HepG2 (cell line): Measurements from ENCODE around the gene KRTAP5-6. TPM values are rescaled to one million over a fixed set of nuclear protein-coding genes. Genes with fewer than 3 reads are reported as not detected.

Experiments used
- CEBPB ChIP-seq: IDR thresholded peaks from 2 replicates; pipeline ENCODE4 v1.6.1; 2011; ENCODE audit warnings: low read depth, low read length, improper control_type of control experiment, borderline replicate concordance
- MTF2 ChIP-seq: sonication (generic); formaldehyde crosslinking; IDR thresholded peaks from 2 replicates; pipeline ENCODE4 v1.5.0; 2020; ENCODE audit warnings: missing genetic modification reagents, borderline replicate concordance
- NAIF1 ChIP-seq: sonication (generic); formaldehyde crosslinking; IDR thresholded peaks from 2 replicates; pipeline ENCODE4 v1.5.0; 2020; ENCODE audit warnings: mild to moderate bottlenecking, missing genetic modification reagents, borderline replicate concordance
- NFKBIZ ChIP-seq: IDR thresholded peaks from 2 replicates; pipeline ENCODE4 v1.6.1; 2018; ENCODE audit warnings: missing genetic modification reagents, missing compliant biosample characterization
- POLR2AphosphoS2 ChIP-seq: IDR thresholded peaks from 2 replicates; pipeline ENCODE4 v1.6.1; 2011; ENCODE audit warnings: low read depth, low read length, improper control_type of control experiment
- RXRB ChIP-seq: IDR thresholded peaks from 2 replicates; pipeline ENCODE4 v1.6.1; 2016; ENCODE audit warnings: borderline replicate concordance, missing genetic modification reagents, missing compliant biosample characterization
- SRF ChIP-seq: IDR thresholded peaks from 2 replicates; pipeline ENCODE4 v1.6.1; 2011; ENCODE audit warnings: mild to moderate bottlenecking, low read depth, low read length, moderate library complexity
- TBX2 ChIP-seq: sonication (generic); formaldehyde crosslinking; IDR thresholded peaks from 2 replicates; pipeline ENCODE4 v1.5.0; 2020; ENCODE audit warnings: missing genetic modification reagents, mild to moderate bottlenecking, borderline replicate concordance
- XBP1 ChIP-seq: sonication (generic); formaldehyde crosslinking; IDR thresholded peaks from 2 replicates; pipeline ENCODE4 v1.5.0; 2020; ENCODE audit warnings: missing genetic modification reagents
- ZBTB42 ChIP-seq: sonication (generic); formaldehyde crosslinking; IDR thresholded peaks from 2 replicates; pipeline ENCODE4 v1.5.0; 2020; ENCODE audit warnings: mild to moderate bottlenecking, missing genetic modification reagents
- ZFP37 ChIP-seq: sonication (generic); formaldehyde crosslinking; IDR thresholded peaks from 2 replicates; pipeline ENCODE4 v1.4.0; 2020; ENCODE audit warnings: missing genetic modification reagents, borderline replicate concordance
- ZNF17 ChIP-seq: sonication (generic); formaldehyde crosslinking; IDR thresholded peaks from 2 replicates; pipeline ENCODE4 v1.5.0; 2020; ENCODE audit warnings: mild to moderate bottlenecking, missing genetic modification reagents
- ZNF230 ChIP-seq: sonication (generic); formaldehyde crosslinking; IDR thresholded peaks from 2 replicates; pipeline ENCODE4 v1.4.0; 2020; ENCODE audit warnings: mild to moderate bottlenecking, missing genetic modification reagents
- ZNF235 ChIP-seq: sonication (generic); formaldehyde crosslinking; IDR thresholded peaks from 2 replicates; pipeline ENCODE4 v1.8.1; 2023; ENCODE audit warnings: mild to moderate bottlenecking, missing genetic modification reagents, borderline replicate concordance
- ZNF282 ChIP-seq: fragments of 450-650 bp; IDR thresholded peaks from 2 replicates; pipeline ENCODE4 v1.6.1; 2018; ENCODE audit not compliant: partially characterized antibody
- ZNF577 ChIP-seq: sonication (generic); formaldehyde crosslinking; IDR thresholded peaks from 2 replicates; pipeline ENCODE4 v1.4.0; 2020; ENCODE audit warnings: mild to moderate bottlenecking, low read depth, missing genetic modification reagents, borderline replicate concordance
- ZNF850 ChIP-seq: sonication (generic); formaldehyde crosslinking; conservative IDR thresholded peaks from 2 replicates; pipeline ENCODE4 v1.9.0; 2021; ENCODE audit warnings: mild to moderate bottlenecking, missing genetic modification reagents
- ZSCAN21 ChIP-seq: sonication (generic); formaldehyde crosslinking; IDR thresholded peaks from 2 replicates; pipeline ENCODE4 v1.8.0; 2022; ENCODE audit warnings: mild to moderate bottlenecking, missing genetic modification reagents, moderate library complexity, borderline replicate concordance
- polyA plus RNA-seq, 8 experiments: library from polyadenylated mRNA; depleted of rRNA in 3 of 8; stranded (reverse) in 7 of 8; unstranded in 1 of 8; fragments of >200 nt; fragmentation: Illumina TruSeq in 4 of 8; extraction: Trizol in 4 of 8; gene quantifications; 2 replicates each; pipeline versions ENCODE4 v1.2.1 to v1.2.3, GENCODE V29; 2011 to 2016; ENCODE audit warnings: low read depth in 4 of 8, missing spikeins in 1 of 8, mixed read lengths in 1 of 8; ENCODE audit not compliant: insufficient read depth in 1 of 8
- total RNA-seq, 5 experiments: library from RNA; depleted of rRNA; stranded (reverse); fragments of >200 nt; fragmentation: Illumina TruSeq; extraction: Trizol; gene quantifications; 2 replicates each; pipeline ENCODE4 v1.2.3, GENCODE V29; 2016; ENCODE audit warnings: low read depth in 1 of 5
- TF ChIP-seq, protein P1 (sequence below): sonication (generic); formaldehyde crosslinking; IDR thresholded peaks from 2 replicates; pipeline ENCODE4 v1.4.0; 2020; ENCODE audit warnings: missing genetic modification reagents
- TF ChIP-seq, protein P2 (sequence below), 2 experiments: sonication (generic) in 1 of 2; formaldehyde crosslinking in 1 of 2; IDR thresholded peaks; 2 replicates each; pipeline versions ENCODE4 v1.4.0 to v1.6.1; 2016 to 2020; ENCODE audit warnings: borderline replicate concordance in 1 of 2, low read depth in 1 of 2, mild to moderate bottlenecking in 1 of 2, missing genetic modification reagents in 1 of 2
- TF ChIP-seq, protein P3 (sequence below): sonication (generic); formaldehyde crosslinking; IDR thresholded peaks from 2 replicates; pipeline ENCODE4 v1.4.0; 2020; ENCODE audit warnings: missing genetic modification reagents, borderline replicate concordance

Gene KRTAP5-6
- total and polyA plus RNA-seq, 2 of the 13 experiments (the other 11 are each of a cell fraction or from before 2014, with no cell fraction given) = not detected

DNA sequence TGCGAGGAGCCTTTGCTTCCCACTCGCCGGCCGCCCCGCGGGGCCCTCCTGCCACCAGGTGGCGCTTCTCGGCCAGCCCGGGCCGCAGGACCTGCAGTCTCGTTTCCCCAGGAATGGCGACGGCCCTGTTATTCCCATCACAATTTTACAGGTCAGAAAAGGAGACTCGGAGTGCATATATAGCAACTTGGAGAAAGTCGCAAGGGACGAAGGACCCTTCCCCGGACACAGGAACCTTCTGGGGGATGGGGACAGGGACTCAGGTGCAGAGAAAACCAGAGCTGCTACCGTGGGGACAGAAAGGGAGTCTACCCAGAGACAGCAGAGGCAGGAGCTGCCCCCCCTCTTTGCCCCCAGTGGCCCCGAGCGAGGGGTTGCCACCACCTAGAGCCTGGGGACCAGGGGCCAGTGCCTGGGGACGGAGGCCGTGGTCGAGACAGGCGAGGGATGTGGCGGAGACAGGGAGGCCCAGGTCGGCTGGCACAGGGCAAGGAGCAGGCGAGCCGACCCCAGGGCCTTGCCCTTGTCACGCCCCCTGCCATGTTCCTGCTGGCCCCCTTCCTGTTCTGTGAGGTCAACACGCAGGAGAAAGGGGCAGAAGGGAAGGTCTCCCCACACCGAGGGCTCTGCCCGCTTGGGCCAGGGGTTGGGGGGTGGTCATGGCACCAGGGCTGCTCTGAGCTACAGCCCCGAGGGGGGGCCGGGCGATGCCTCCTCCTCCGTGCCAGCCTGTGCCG is 3.5 kb upstream of the KRTAP5-6 start (continued):
- no peak for TF ChIP-seq POLR2AphosphoS2
- TF ChIP-seq, protein P1, sequence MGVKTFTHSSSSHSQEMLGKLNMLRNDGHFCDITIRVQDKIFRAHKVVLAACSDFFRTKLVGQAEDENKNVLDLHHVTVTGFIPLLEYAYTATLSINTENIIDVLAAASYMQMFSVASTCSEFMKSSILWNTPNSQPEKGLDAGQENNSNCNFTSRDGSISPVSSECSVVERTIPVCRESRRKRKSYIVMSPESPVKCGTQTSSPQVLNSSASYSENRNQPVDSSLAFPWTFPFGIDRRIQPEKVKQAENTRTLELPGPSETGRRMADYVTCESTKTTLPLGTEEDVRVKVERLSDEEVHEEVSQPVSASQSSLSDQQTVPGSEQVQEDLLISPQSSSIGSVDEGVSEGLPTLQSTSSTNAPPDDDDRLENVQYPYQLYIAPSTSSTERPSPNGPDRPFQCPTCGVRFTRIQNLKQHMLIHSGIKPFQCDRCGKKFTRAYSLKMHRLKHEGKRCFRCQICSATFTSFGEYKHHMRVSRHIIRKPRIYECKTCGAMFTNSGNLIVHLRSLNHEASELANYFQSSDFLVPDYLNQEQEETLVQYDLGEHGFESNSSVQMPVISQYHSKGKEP (CRISPR knock-in tag) = no peak
- no peak for TF ChIP-seq NAIF1 (CRISPR knock-in tag)
- TF ChIP-seq TBX2 (CRISPR knock-in tag) = no peak; the same call in 1 of the 2 replicates
- no peak for TF ChIP-seq CEBPB
- TF ChIP-seq ZNF282 = no peak
- no peak for TF ChIP-seq ZNF577
- no peak for TF ChIP-seq RXRB (CRISPR knock-in tag)
- TF ChIP-seq ZBTB42 (CRISPR knock-in tag) = no peak
- 0 out of 2 replicates have a peak, but pooled peaks have one; percentile 43 for TF ChIP-seq ZNF17 (CRISPR knock-in tag)
- no peak for TF ChIP-seq XBP1
- TF ChIP-seq, protein P2, sequence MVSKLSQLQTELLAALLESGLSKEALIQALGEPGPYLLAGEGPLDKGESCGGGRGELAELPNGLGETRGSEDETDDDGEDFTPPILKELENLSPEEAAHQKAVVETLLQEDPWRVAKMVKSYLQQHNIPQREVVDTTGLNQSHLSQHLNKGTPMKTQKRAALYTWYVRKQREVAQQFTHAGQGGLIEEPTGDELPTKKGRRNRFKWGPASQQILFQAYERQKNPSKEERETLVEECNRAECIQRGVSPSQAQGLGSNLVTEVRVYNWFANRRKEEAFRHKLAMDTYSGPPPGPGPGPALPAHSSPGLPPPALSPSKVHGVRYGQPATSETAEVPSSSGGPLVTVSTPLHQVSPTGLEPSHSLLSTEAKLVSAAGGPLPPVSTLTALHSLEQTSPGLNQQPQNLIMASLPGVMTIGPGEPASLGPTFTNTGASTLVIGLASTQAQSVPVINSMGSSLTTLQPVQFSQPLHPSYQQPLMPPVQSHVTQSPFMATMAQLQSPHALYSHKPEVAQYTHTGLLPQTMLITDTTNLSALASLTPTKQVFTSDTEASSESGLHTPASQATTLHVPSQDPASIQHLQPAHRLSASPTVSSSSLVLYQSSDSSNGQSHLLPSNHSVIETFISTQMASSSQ (IDR thresholded peaks at IDR 0.05; ENCODE audit: low read depth) = no peak
- TF ChIP-seq, protein P2 (CRISPR knock-in tag; IDR thresholded peaks at IDR 0.05; ENCODE audit: borderline replicate concordance) = no peak
- TF ChIP-seq ZNF850 (CRISPR knock-in tag) = no peak
- peak; percentile 89; the same call in 1 of the 2 replicates for TF ChIP-seq ZSCAN21
- TF ChIP-seq ZNF235 = 0 out of 2 replicates have a peak, but pooled peaks have one; percentile 55
- TF ChIP-seq SRF = no peak
- TF ChIP-seq MTF2 = no peak
- TF ChIP-seq, protein P3, sequence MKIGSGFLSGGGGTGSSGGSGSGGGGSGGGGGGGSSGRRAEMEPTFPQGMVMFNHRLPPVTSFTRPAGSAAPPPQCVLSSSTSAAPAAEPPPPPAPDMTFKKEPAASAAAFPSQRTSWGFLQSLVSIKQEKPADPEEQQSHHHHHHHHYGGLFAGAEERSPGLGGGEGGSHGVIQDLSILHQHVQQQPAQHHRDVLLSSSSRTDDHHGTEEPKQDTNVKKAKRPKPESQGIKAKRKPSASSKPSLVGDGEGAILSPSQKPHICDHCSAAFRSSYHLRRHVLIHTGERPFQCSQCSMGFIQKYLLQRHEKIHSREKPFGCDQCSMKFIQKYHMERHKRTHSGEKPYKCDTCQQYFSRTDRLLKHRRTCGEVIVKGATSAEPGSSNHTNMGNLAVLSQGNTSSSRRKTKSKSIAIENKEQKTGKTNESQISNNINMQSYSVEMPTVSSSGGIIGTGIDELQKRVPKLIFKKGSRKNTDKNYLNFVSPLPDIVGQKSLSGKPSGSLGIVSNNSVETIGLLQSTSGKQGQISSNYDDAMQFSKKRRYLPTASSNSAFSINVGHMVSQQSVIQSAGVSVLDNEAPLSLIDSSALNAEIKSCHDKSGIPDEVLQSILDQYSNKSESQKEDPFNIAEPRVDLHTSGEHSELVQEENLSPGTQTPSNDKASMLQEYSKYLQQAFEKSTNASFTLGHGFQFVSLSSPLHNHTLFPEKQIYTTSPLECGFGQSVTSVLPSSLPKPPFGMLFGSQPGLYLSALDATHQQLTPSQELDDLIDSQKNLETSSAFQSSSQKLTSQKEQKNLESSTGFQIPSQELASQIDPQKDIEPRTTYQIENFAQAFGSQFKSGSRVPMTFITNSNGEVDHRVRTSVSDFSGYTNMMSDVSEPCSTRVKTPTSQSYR (CRISPR knock-in tag) = no peak
- no peak for TF ChIP-seq NFKBIZ
- no peak for TF ChIP-seq ZNF230 (CRISPR knock-in tag)
- TF ChIP-seq ZFP37 = no peak
